GM18951 (cell line): ENCODE results near the gene ABCA12.

ENCODE experiments used
- POLR2A ChIP-seq: IDR thresholded peaks from 4 replicates; pipeline ENCODE4 v1.6.1; 2011; ENCODE audit warnings: mild to moderate bottlenecking; ENCODE audit not compliant: insufficient read length, insufficient read depth; ENCODE audit errors: extremely low read depth
- in situ Hi-C: fragments of 300-500 bp; cut with MboI; formaldehyde crosslinking; loops from one replicate; pipeline ENCODE4 v1.12.0; 2022; ENCODE audit warnings: low sequenced_read_pairs, mixed read lengths, inconsistent platforms; ENCODE audit not compliant: unreplicated experiment

The ABCA12 gene

DNA sequence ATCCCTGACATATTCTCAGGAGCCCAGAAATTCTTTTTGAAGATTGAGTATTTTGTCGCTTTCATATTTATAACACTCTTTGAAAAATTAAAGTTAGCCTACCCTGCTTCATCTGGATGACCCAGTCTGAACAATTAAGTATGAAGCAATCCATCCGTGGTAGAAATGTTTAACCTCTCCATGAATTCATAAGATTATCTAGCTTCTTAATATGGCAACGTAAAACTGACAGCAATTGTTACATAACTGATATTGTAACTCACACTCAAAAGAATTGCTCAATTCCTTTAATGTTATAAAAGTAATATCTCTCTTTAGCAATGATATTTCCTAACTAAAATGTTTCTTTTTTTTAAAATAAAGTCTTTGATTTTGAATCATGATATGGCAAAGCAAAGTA is 7.2 kb upstream of the ABCA12 start:
- TF ChIP-seq POLR2A, result no peak
- in situ Hi-C loops, result no loop called here

GRCh38 chr2:215144106-215144875 is 5.9 kb upstream of the ABCA12 start:
- in situ Hi-C loops, result no loop called here

DNA sequence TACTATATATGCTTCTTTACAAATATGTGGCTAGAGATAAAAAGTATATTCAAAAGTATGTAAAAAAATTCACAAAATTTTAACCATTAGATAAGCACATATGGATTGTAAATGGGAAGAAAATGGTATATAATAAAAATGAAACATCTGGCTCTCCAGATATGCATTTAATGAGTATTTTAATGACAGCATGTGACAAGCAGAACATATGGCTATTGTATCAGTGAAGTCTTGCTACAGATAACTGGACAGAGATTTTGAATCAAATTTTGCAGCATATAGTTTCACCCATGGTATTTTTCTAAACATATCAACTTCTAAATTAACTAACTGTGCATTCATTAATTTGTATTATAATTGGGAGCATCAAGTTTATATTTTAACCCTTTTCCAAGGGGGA is 5.0 kb upstream of the ABCA12 start:
- in situ Hi-C loops, result no loop called here
- TF ChIP-seq POLR2A, result no peak

More at GRCh38 chr2:215144106-215144875, 5.9 kb upstream of the ABCA12 start:
- TF ChIP-seq POLR2A, result no peak

DNA sequence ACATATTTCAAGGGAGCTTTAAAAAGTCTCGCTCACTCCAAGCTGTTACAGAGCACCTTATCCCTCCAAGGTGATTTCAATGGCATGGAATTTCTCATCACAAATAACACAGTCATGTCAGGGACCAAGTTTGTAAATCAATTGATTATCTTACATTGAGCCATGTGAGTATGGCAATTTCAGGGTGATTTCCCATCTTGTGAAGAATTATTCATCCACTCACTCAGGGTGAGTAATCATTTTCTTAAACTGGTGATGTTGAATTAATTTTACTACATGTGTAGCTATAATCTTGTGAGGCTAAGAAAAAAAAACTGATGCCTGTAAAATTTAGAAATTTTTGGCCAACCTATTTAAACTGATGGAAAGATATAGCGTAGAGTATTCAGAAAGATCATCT is 3.3 kb upstream of the ABCA12 start:
- no peak for TF ChIP-seq POLR2A
- in situ Hi-C loops, result no loop called here

DNA sequence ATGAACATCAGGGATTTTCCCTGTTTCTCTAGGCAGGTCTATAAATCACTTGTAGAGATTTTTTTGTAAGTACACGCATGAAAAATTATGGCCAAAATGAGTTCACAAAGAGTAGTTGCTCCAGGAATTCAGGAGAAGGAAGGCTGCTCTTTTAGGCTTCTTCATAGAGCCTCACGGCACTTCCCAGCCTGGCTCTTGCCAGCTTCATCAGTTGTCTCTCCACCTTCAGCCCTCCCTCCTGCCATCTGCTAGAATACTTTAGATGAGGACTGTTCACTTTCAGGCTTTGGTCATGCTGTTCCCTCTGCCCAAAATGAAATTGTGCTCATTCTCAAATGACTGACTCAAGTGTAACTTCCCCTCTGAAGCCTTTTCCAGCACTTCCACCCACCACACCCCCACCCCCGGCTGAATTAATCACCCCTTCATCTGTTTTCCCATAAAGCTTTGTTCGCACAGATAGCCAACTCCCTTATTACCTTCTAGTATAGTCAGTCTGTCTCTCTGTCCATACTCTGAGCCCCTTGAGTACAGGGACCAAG is 1.8 kb upstream of the ABCA12 start:
- no peak for TF ChIP-seq POLR2A

DNA sequence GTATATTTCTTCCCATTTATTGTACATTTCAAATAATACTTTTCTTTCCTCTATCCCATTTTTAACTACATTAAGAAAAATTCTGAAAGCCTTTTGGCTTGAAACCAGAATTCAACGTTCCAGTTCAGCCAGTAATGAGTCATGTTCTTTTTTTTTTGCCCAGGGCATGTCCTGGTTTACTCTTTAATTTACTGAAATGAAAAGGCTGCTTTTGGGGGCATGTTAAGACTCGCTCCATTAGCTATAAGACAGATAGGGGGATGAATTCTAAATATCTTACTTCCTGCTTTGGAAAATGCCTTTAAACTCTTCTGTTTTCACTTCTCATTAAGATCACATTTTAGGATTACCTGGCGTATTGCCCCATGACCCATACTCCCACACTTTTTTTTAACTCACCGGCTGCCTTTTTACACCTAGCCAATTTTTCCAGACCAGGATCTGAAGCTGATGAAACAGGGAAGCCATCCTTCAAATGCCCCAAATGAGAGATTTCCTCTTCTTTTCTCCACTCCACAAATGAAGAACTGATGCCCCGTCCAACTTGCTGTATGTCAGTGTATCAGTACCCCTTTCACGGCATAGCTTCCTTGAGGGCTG is 585 bp downstream of the ABCA12 start:
- in situ Hi-C loops, result no loop called here

More for the DNA sequence above, 1.8 kb upstream of the ABCA12 start:
- in situ Hi-C loops, result no loop called here

DNA sequence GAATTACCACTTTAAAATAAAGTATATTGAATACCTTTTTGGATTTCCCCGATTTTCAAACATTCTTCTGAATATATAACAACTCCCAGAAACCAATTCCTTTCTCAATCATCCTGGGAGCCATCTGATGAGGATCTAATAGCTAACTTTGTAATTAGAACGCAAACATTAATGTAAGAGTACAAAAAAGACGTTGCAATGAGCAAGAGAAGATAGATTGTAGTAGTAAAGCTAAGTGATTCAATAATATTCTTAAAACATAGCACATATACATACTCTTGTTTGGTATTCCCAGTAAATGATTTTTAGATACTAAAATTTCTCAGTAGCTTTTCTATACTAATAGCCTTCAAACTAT is 1.1 kb downstream of the ABCA12 start:
- no peak for TF ChIP-seq POLR2A
- in situ Hi-C loops, result no loop called here

More for the DNA sequence above, 585 bp downstream of the ABCA12 start:
- TF ChIP-seq POLR2A, result no peak

- in situ Hi-C loops, result no loop called here
- TF ChIP-seq POLR2A, result no peak
Observed at GRCh38 chr2:215136669-215137328, 1.6 kb downstream of the ABCA12 start.

GRCh38 chr2:215120401-215120800 is 18.0 kb downstream of the ABCA12 start:
- in situ Hi-C loops, result no loop called here
- TF ChIP-seq POLR2A, result no peak

- in situ Hi-C loops, result no loop called here
- no peak for TF ChIP-seq POLR2A
Observed at GRCh38 chr2:215119847-215120246, 18.6 kb downstream of the ABCA12 start.

DNA sequence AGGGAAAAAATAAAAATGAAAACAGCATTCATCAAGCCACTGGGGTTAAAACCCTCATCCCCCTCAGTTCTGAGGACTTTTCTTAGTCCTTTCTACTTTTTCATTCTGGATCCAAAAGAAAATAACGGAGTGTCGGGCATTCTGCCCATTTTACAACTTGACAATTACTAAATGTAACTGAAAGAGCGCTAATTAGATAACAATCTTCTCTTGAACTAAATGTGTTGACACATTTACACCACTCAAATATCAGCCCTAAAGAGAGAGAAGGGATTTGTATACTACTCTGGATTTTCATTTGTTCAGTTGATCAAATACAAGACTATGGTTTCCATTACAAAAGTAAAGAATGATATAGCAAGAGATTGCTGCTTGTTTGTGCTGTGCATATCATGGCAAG is 27.5 kb downstream of the ABCA12 start:
- in situ Hi-C loops, result no loop called here
- TF ChIP-seq POLR2A, result no peak

- in situ Hi-C loops, result no loop called here
- TF ChIP-seq POLR2A, result no peak
Observed at GRCh38 chr2:215107216-215108056, 31.0 kb downstream of the ABCA12 start.
